ENCODE measurements around the gene EPDR1.

The EPDR1 gene

DNA sequence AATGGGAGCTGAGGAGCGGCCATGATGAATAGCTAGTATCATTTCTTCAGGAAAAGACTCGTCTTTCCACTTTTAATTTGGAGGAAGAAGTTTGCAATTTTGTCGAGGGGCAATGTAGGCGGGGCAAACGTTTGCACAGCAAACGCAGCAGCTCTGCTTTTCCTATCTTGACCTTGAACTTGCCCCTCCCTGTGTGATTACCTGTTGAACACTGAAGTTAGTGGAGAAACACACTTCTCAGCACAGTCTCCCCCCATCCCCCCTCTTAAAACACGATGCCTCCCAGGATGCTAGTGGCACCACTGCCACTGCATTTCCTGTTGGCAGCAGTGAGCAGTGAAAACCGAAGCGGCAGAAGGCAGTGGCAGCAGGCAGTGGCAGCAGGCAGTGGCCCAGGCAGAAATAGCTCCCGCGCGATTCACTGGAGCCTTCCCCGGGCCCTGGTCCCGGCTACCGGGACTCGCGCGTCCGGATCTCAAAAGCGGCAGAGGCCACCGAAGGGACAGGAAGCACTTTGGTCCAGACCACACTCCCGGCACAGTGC is at the start of gene EPDR1:
Gene EPDR1, plus strand, starts transcription at position 336 of the 544 bp plus-strand sequence. CDS start 300 bp downstream, outside the sequence.
- DNase-seq (ENCODE audit: low spot score) = peak; percentile 82

DNA sequence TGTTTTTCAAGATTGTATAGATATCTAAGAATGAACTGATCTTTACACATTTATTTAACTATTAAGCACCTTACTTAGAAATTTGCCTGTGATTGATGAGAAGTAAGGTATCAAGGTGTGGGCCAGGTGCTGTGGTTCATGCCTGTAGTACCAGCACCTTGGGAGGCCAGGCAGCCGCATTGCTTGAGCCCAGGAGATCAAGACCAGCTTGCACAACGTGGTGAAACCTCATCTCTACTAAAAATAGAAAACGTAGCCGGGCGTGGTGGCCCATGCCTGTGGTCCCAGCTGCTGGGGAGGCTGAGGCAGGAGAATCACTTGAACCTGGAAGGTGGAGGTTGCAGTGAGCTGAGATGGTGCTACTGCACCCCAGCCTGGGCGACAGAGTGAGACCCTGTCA is 38.4 kb upstream of the EPDR1 start:
- DNase-seq (ENCODE audit: low spot score) = no peak

DNA sequence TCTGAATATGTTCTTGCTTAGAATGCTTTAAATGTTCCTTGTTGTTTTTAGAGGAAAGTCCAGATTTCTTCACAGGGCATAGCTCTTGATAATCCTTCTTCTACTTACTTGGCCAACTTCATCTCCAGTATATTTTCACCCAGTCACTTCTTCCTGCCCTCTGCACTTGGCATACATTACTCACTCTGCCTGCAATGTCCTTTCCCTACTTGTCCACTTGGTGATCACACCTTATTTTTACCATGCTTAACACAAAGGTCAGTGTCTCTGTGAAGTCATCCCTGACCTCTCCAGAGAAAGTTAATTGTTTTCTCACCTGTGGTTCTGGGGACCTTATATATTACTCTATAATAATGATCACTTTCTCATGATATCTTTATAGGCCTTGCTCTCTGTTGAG is 27.1 kb upstream of the EPDR1 start:
- no peak for DNase-seq (ENCODE audit: low spot score)

DNA sequence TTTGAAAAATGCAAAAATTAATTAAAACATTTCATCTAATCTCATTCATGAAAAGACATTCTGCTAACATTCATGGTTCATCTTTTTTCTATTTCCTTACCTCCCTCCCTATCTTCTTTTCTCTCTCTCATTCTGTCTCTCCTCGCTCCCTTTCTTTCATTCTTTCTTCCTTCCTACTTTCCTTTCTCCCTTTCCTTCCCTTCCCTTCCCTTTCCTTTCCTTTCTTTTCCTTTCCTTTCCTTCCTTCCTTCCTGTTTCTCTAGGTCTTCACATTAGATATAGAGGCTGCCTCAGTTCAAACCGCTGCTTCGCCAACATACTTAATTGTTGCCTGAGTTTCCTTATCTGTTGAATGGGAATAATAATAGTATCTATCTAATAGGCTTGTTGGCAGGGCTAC is 25.8 kb upstream of the EPDR1 start:
- no peak for DNase-seq (ENCODE audit: low spot score)

DNA sequence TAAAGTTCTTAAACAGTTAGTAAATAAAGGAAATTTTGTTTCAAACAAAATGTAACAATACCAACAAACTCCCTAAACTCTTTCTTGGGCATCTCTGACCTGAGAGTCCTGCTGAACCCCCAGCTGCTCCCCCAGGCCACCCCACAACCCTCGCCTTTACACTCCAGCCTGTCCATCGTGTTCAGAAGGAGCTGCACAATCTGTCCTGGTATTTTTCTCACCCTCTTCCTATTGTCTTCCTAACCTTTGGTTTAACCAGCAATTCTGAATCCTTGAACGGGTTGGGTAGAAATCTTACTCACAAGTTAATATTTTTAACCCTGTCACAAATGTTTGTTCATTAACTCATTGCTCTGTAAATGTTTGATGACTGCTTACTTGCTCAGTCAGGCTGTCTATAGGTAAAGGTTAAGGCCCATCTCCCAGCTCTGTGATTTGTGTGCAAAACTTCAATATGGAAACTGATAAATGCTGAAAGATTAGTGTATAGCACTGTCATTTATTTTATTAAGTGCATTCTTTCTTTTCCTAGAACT is 20.7 kb upstream of the EPDR1 start:
- DNase-seq (ENCODE audit: low spot score) = no peak

DNA sequence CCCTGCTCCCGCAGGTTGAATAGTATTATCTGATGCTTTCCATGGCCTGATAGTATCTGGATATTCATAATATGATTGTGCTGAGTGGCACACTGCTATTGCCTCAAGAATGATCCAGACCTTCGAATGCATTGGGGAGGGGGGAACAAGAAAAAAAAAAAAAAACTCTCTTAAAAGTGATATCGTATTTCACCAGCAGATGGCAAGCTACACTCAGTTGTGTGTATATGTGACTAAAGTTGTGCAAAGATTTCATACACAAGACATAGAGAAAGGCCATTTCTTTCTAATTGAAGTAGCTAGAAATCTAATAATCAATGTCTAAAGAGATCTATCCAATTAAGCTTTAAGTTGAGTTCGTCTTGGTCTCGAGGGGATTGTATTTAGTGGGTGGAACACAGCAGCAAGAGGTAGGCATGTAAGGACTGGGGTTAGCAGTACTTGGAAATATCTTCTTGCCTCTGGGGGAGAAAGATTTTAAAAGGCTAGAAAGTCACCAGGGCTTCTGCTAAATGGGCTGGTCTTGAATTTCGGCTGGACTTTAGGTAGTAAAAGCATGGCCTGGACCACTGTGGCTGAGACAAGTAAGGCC is 19.1 kb upstream of the EPDR1 start:
- peak; percentile 51 for DNase-seq (ENCODE audit: low spot score)

DNA sequence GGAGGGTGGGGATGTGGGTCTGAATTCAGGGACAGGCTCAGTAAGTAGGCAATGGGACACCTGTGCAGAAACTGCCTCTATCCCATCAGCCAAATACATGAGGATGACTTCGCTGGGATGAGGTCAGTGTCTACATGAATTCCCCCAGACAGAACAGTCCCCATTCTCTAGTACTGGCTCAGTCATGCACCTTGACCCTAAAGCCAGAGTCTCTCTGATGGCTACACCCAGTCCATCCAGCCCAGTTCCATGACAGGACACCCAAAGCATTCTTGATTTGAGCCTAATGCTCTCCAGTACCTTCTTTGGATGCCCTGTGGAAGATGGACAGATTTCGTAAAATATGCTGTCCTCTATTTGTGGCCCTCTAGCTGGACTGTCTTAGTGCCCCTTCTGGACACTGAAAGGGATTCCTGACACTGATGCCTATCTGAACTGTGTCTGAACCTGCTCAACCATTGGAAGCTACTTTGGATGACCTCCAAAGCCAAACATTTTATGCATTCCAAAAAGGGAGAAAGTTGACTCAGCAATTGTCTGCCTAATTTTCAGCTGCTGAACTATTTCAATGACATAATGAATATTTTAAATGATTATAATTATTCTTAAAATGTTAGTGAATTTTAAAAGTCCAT is 18.4 kb upstream of the EPDR1 start:
- no peak for DNase-seq (ENCODE audit: low spot score)

DNA sequence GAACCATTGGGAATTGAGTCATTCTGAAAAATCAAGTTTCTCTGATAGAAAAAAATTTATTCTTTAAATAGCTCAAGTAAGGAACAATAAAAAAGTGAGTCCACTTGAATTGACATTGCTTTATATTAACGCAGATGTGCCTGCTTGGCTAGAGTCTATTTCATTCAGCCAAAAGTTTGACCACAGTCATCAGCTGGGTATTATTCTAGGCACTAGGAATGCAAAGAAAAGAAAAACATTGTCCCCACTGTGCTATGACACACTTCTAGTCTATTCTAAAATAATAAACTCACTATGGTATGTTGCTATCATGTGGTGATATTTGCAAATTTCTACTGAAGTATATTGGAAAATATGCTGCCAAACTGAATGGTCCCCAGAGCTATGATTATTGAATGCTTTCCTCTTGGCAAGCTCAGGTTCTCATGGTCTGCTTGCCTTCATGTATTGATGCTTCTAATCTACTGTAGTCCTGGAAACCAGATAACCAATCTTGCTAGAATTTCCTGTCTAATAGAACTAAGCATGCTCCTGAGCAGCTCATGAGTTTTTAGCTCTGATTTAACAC is 12.1 kb upstream of the EPDR1 start:
- DNase-seq (ENCODE audit: low spot score) = no peak

DNA sequence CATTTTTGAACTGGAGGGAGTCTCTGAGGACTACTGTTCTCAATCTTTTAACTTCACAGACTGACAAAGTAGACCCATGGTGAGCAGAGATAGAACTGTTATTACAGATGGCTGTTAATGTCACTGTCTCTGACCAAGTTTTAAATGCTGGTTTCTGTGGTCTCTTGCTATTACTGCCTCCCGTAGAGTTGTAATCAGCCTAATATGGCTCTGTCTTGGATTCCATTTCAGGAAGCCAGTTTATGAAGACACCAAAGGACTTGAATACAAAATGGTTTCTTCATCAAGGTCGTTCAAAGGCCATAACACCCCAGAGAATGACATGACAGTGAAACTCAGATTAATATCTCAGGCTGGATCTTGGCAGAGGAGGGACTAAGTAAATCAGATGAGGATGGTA is 7.7 kb upstream of the EPDR1 start:
- no peak for DNase-seq (ENCODE audit: low spot score)

DNA sequence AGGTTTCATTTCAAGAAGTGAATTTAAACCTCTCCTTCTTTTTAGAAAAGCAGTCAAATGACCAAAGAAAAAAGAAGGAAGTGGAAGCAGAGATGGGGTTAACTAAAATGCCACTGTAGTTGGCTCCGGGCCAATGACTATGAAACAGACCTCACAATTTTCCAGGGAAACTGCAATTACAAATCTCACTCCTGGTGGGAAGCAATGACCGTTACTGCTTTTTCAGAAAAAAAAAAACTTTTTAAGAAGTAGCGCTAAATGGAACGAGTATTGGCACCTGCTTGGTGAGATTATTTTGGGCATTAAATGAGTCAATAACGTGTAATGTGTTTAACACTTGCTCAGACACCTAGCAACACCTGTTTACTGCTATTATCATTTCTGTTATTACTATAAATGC is 5.0 kb upstream of the EPDR1 start:
- no peak for DNase-seq (ENCODE audit: low spot score)

DNA sequence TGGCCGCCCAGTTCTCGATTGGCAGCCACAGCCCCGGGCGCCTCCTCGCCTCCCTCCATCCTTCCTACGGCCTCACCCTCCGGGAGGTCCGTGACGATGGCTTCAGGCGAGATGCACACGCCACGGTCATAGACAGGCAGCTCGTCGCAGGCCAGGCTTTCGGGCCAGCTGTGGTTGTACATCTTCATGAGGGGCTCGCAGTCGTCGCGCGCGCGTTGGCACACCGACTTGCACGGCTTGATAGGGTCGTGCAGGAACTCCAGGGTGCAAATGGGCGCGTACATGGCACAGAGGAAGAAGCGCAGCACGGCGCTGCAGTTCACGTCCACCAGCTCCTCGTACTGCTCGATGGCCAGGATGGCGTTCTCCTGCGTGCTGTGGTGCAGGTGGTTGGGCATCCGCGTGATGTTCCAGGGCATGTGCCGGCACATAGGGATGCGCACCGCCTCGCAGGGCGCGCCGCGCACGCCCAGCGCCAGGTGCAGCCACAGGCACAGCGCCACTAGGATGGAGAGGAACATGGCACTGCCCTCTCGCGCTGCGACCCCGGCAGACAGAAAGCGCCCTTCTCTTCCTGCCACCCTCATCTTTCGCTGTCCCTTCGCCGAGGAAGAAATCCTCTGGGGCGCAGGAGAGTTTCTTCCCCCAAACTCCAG is 4.3 kb upstream of the EPDR1 start:
- peak; percentile 18 for DNase-seq (ENCODE audit: low spot score)

DNA sequence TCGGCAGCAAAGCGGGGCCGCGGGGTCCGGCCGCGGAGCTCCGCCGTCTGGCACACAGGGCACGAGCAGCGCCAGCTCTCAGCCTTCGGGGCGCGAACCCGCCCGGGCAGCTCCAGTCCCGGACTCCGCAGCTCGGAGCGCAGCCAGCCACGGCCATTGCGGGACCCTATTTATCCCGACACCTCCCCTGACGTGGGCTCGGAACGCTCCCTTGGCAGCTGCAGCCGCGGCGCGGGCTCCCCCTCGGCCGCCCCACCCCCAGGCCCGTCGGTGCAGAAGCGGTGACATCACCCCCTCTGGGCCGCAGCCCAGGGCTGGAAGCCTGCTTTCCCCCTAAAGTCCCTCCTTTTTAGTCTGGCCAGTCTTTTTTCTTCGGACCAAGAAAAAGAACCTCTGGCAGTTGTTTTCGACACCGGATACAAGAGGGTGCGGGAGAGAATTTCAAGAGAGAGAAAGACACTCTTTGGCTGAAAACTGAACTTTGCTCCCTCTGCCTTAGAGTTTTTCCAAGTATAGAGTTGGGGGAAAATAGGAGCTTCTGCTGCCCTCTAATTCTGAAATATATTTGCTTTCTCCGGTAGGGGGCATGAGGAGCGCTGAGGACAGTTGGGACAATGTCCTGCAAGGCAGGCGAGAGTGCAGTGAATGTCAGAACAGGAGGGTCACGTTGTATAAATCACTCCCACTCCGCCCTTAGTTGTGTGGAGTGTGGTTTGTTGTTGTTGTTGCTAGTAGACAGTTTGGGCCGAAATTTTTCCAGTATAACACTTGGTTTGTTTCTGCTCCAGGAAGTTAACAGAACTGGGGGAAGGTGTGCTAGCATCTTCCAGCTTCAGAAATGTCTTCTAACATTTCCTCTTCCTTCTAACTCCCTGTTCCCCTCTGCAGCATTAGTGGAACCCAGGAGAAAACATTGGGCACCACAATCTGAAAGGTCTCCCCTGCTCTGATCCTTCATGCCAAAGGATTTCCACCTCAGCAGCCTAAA is 3.5 kb upstream of the EPDR1 start, which contains the start of gene SFRP4:
Gene SFRP4, minus strand, starts transcription at position 145 of the 988 bp plus-strand sequence. CDS start 280 bp downstream, outside the sequence.
- peak; percentile 75 for DNase-seq (ENCODE audit: low spot score)

DNA sequence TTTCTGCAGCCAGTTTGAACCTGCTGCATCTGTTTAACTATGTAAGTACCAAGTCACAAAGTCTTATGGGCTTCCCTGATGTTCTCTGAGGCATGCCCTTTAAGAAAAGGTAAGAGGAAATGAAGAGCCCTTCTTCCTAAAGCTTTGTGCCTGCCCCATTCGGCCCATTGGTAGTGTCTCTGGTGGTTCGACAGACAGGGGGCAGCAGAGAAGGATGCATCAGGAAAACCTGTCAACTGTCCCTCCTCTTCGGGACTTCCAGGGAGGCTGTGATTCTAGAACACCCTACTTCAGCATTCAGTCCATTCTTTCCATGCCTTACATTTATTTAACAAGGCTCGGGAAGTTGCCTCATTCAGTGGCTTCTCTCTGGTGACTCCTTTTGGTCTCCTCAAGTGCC is 1.9 kb upstream of the EPDR1 start:
- no peak for DNase-seq (ENCODE audit: low spot score)

DNA sequence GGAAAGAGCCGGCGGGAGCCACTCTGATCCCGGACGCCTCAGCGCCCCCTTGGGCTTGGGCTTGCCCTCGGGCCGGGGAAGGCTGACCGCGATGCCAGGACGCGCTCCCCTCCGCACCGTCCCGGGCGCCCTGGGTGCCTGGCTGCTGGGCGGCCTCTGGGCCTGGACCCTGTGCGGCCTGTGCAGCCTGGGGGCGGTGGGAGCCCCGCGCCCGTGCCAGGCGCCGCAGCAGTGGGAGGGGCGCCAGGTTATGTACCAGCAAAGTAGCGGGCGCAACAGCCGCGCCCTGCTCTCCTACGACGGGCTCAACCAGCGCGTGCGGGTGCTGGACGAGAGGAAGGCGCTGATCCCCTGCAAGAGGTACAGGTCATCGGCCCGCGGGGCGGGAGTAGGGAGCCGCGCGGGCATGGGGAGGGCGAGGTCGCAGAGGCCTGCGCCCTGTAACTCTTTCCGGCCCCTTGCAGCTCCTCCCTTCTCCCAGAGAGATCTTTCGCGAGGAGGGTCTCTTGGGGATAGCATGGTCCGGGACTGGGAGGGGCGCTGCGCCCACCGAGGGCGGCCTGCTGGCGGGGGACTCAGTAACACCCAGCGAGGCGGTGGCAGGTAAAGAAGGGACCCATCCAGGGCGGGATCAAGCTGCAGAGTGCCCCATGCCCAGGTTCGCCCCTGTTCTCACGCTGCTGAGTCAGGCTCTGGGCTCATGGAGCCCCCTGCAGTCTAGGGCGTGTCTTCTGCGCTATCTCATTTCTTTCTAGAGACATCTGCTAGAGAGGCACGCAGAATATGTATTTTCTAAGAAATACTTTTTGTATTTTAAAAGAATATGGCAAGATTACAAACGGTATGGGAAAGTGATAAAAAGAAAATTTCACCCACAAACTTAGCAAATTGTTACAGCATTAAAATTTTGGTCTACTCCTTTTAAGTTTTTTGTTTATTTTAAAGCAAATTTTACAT is 687 bp downstream of the EPDR1 start:
- DNase-seq (ENCODE audit: low spot score) = peak; percentile 49

DNA sequence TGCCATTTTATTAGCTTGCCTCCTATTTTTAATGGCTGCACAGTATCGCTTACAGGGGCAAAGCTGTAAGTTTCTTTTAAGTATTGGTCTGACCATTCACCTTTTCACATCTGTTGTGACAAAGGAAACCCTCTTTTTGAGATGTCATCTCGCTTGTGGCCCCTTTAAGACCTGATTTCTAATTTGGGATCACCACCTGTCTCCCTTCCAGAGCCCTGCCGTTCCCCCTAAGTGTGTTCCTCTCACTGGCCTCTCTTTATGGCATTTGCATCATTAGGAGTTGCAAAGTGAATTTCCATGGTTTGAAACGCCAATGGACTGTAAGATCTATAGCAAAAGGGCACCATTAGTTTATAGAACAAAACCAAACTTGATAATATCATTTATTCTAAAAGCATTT is 1.4 kb downstream of the EPDR1 start:
- no peak for DNase-seq (ENCODE audit: low spot score)

DNA sequence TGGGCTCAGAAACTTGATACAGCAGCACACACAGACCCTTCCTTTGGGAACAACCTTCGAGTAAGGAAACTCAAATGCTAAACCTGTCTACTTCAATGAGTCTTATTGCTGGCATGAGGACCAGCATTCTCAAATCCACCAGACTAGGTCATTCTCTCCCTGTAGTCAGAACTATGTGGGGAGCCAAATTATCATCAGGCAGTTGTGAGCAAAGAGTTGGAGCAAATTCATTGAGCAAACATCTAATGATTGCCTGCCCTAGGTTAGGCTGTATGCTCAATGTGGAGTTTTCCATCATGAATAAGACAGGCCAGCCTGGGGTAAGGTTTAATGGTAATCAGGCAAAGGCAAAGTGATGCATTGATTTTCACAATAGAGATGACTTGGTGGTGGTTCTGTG is 3.6 kb downstream of the EPDR1 start:
- no peak for DNase-seq (ENCODE audit: low spot score)

DNA sequence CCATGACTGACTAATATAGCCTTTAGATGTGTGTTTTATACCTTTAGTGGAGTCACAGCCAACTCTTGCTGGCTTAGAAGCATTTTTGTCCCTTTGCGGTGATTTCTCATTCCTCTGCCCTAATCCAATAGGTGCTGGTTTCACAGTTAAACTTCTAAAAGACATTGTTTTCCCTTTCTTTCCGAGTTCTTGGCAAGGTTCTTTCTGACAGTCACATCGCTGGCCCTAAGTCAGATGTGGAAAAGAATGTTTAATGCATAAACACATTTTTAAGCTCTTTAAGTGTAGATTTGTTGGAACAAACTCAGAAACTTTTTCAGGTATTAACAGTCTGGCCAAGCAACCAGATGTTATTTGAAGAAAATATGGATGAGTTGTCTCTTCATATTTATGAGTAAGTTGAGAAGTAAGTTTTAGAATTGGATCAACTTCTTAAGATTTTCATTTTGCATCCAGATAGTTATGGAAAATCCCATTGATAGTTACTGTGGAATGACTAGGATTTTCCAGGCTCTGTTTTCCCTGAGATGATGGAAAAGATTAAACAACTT is 4.1 kb downstream of the EPDR1 start:
- no peak for DNase-seq (ENCODE audit: low spot score)

DNA sequence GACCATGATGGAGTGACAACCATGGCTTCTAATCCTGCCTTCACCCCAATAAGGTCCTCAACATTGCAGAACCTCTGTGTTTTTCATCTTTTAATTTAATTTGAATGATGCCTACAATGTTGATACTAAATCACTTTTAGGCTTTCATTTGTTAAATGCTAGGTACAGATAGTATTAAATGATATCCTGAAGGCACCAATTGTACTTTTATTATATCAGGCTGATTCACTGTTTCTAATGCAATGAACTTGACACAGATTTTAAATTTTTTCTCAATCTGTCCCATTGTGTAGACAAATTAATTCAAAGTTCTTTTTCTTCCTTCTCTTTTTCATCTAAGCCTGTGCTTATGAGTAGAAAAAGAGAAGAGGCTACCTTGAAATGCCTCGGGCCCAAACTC is 5.2 kb downstream of the EPDR1 start:
- DNase-seq (ENCODE audit: low spot score) = no peak

DNA sequence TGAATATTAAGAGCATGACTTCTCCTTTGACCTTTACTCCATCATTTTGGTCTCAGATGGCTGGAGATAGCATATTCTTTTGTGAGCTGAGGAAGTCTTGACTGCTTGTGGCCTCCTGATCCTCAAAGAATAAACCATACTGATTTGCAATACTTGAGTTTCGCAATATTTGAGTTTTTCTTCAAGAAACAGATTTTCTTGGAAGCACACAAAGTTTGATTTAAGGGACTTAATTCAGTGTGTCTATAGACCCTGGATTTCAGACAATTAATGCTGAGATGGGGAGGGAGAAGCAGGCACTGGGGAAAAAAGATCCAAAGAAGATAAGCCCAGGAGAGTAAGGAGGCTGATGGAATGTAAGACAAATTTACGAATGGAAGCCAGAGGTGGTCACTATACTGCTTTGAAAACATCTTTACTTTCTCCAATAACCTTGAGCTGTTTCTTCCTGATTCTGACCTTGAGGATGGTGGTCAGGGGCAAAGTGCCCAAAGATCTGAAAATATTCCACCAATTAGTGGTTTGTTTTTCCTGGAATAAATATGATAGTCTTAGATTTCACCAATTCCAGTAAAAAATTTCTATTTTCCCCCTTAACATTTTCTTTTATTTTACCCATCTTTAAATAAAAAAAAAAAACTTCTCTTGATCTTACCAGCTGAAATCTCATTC is 7.5 kb downstream of the EPDR1 start:
- no peak for DNase-seq (ENCODE audit: low spot score)

Data from Ammon's horn (tissue), 1 donor.